RWPE1 (cell line): ENCODE data around the gene EPB42.

Experiments
- CTCF ChIA-PET: fragments of 350-600 bp; sonication (Branson Sonifier 250); formaldehyde crosslinking; extraction: SDS; loops from one replicate; lab custom pipeline; 2021; lab: Yijun Ruan, JAX
- POLR2A ChIA-PET: fragments of 400-600 bp; formaldehyde crosslinking; extraction: SDS; loops from one replicate; lab custom pipeline; 2020; ENCODE audit warnings: antibody characterized with exemption; ENCODE audit not compliant: low non-redundant PET; lab: Yijun Ruan, JAX
- DNase-seq: peaks from one replicate; pipeline ENCODE4 v3.0.0; 2012; ENCODE audit warnings: low spot score
- H3K27ac ChIP-seq: fragments of 450-650 bp; 2 replicates; pipeline ENCODE4 v1.5.1; 2017
- TF ChIP-seq, protein P1 (sequence below): fragments of 450-650 bp; conservative IDR thresholded peaks from 2 replicates; pipeline ENCODE4 v1.5.1; 2017; ENCODE audit warnings: low read depth, mild to moderate bottlenecking

EPB42 gene

GRCh38 chr15:43165801-43166325 lies 55.0 kb downstream of the EPB42 start:
- TF ChIP-seq, protein P1, sequence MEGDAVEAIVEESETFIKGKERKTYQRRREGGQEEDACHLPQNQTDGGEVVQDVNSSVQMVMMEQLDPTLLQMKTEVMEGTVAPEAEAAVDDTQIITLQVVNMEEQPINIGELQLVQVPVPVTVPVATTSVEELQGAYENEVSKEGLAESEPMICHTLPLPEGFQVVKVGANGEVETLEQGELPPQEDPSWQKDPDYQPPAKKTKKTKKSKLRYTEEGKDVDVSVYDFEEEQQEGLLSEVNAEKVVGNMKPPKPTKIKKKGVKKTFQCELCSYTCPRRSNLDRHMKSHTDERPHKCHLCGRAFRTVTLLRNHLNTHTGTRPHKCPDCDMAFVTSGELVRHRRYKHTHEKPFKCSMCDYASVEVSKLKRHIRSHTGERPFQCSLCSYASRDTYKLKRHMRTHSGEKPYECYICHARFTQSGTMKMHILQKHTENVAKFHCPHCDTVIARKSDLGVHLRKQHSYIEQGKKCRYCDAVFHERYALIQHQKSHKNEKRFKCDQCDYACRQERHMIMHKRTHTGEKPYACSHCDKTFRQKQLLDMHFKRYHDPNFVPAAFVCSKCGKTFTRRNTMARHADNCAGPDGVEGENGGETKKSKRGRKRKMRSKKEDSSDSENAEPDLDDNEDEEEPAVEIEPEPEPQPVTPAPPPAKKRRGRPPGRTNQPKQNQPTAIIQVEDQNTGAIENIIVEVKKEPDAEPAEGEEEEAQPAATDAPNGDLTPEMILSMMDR: no peak
- CTCF ChIA-PET: no interaction called here
- no peak overlapping the region for H3K27ac ChIP-seq
- POLR2A ChIA-PET: no interaction called here
- no peak for DNase-seq

DNA sequence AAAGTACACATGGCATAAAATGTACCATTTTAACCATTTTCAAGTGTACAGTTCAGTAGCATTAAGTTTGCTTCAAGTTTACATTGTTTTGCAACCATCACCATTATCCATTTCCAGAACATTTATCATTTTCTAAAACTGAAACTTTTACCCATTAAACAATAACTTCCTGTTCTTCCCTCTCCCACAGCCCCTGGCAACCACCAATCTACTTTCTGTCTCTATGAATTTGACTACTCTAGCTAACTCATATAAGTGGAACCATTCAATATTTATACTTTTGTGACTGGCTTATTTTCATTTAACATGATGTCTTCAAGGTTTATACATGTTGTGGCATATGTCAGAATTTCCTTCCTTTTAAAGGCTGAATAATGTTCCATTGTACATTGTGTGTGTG lies 67.5 kb downstream of the EPB42 start:
- TF ChIP-seq, protein P1: no peak
- ChIA-PET CTCF (no interaction called here), POLR2A (no interaction called here)
- no peak for DNase-seq
- no peak overlapping the region for H3K27ac ChIP-seq

GRCh38 chr15:43151688-43152087 lies 69.1 kb downstream of the EPB42 start:
- CTCF ChIA-PET: no interaction called here

DNA sequence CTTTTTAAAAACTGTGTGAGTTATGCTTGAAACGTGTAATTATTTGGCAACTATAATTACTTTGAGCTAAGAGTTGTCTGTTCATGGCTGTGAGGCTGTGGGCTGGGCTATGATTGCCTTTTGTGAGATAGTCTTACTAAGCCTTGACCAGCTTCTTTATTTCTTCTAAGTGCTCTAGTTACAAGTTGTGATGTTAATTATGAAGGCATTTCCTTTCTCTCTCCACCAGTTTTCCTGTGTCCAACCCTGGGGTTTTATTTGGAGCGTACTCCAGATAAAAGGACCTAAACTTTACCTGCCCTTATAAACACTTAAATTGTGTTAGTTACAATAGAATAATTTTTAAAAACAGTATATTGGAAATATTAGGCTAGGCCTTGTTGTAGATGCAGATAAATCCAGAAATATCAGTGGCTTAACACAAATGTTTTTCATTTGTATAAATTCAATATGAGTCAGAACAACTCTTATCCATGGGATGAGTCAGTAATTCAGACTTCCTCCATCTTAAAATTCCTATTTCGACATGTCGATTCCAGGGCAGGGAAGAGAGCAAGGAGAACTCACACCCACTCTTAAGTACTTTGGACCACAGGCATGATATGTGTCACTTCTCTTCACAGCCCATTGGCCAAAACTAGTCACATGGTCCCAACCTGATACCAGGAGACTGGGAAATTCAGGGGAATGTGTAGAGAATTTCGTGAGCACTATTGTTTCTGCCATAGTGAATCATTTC lies 70.5 kb downstream of the EPB42 start:
- TF ChIP-seq, protein P1: no peak
- DNase-seq: peak; percentile 94
- POLR2A ChIA-PET: no interaction called here
- no peak overlapping the region for H3K27ac ChIP-seq
- CTCF ChIA-PET: interaction anchor here (0.6 kb wide), 1 partner anchor 25 kb away, joined by 3 read pairs; no protein-coding TSS in a partner anchor

More at GRCh38 chr15:43151688-43152087, 69.1 kb downstream of the EPB42 start:
- no peak overlapping the region for H3K27ac ChIP-seq
- POLR2A ChIA-PET: no interaction called here
- DNase-seq: no peak
- TF ChIP-seq, protein P1: no peak
